ENCODE data around the gene DRAP1.

The DRAP1 gene

DNA sequence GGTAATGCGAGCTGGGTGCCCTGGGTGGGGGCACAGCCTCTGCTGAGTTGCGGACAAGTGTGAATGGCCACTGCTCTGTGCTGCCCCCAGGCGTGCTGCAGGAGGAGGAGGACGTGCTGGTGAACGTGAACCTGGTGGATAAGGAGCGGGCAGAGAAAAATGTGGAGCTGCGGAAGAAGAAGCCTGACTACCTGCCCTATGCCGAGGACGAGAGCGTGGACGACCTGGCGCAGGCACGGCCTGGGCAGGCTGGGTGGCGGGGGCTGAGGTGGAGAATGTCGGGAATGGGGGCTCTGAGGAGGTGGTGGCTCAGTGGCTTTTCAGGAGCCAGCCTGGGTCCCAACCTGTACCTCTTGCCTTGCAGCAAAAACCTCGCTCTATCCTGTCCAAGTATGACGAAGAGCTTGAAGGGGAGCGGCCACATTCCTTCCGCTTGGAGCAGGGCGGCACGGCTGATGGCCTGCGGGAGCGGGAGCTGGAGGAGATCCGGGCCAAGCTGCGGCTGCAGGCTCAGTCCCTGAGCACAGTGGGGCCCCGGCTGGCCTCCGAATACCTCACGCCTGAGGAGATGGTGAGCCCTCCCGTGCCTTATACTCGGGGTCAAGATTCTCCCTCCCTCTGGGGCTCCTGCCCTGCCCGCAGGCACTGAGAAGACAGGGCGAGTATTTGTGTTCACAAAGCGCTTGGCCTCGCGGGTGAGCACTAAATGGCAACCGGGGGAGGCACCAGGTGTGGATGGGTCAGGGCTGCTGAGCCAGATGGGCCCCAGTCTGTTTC lies 46.9 kb downstream of the DRAP1 start:
- DNase-seq: no peak

DNA sequence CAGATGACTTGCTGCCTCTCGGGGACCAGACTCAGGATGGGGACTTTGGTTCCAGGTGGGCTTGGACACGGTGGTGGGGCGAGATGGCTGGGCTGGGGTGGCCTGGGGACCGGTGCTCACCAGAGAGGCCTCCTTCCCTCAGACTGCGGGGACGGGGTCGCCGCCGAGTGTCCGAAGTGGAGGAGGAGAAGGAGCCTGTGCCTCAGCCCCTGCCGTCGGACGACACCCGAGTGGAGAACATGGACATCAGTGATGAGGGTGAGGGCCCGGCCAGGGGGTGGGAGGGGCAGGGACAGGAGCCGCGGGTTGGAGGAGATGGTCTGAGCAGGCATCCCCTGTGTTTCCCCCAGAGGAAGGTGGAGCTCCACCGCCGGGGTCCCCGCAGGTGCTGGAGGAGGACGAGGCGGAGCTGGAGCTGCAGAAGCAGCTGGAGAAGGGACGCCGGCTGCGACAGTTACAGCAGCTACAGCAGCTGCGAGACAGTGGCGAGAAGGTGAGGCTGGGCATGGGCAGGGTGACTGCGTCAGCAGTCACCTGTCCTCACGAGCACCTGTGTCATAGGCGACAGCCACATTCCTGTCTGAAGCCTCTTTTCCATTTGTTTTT lies 48.2 kb downstream of the DRAP1 start:
- no peak for DNase-seq

GRCh38 chr11:65968600-65969482 lies 49.6 kb downstream of the DRAP1 start:
- no peak for DNase-seq
